Limb (tissue), 2 donors: ENCODE data around the gene EDRF1.

Experiments used
- DNase-seq, 2 donors: peaks; one replicate each; pipeline ENCODE4 v3.0.0-alpha.2; 2016; ENCODE audit errors: extremely low spot score in 2 of 2

The EDRF1 gene

DNA sequence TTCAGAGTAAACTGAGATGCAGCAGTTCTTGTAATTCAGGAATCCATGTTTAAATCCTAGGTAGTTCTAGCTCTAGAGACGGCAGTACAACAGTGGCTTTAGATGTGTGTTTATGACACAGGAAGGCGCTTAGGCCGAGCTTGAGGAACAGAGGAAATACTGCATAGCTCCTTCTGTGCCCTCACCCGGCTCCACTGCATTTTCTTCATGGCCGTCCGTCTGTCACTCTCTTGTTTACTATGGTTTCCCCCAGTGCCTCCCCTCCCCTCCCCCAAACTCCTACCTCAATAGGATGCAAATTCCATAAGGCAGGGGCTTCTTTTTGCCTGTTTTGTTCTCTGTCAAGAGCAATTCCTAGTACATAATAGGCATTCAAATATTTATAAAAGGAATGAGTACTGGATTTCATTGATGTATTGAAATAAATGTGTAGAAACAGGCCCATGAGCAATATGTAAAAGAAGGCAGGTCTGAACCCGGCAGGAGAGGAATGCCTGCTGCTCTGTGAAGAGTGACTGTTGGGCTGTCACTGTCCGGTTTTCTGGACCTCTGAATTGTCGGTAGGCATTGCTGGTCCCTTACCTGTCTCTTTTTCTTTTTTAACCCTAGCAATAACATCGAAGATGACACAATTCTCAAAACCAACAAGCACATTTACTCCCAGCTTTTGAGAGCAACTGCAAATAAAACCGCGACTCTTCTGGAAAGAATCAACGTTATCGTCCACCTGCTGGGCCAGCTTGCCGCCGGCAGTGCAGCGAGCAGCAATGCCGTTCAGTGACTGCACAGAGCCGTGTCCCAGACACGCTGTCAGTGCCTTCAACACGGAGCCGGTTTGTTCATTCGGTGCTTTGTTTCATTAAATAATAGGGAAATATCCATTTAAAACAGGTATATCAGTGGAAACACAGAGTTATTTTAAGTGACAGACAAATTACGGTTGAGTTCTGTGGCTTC is 43.5 kb downstream of the EDRF1 start:
- no peak for DNase-seq

DNA sequence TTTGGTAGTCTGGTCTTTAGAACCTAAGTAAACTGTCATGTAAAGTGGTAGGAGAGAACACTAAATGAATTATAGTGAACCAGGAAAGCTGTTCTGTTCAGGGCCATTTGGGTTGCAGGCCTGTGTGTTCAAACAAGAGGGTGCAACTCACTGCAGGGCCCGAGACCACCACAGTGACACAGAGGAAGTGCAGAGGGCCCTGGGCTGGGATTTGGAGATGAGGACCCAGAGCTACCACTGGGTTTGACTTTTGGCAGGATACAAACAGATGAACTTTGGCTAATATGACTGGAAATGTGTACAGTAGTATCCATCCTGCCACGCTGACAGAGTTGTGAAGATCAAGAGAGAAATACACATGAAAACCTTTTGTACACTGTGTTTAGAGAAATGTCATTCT is 46.3 kb downstream of the EDRF1 start:
- no peak for DNase-seq

DNA sequence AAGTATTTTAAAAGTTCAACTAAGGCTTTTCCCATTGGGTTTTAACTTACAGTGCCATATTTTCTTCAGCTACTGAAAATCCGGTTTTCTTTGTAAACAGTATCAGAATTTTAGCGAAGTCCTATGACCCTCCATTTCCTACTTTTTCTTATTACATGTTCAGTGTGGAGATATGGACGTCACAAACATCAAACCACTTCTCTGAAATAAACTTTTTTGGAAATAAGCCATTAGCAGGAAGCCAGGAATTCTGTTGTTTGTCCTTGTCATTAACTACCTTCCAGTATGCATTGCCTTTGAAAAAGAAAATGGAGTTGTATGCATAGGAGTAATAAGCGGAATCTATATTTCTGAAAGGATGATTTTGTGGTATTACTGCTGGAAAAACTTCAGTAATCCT is 47.0 kb downstream of the EDRF1 start:
- DNase-seq: no peak

DNA sequence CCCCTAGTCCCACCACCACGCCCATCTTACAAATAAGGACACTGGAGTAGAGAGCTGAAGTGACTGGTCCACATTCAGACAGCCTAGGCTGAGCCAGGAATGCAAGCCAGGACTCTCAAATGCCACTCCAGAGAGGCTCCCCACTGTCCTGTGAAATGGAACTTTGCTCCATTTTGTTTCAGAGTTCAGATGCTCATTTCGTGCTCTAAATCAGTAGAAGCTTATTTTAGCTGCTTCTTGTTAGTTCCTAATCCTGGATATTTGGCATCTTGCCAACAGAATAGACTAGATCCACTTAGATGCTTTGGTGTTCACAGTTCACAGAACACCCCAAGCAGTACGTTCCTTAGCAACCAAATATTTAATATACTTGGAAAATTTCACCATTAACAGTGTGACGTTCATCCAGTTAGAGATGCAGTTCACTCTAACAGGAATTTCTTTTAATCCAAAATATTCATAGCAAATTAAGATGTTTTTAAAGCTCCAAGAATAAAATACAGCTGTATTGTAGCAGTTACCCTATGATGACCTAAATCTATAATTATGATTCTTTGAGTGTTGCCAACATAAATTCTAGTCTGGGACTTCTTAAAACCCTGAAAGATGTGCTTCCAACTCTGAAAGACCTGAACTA is 48.8 kb downstream of the EDRF1 start:
- DNase-seq: peak in 1 of 2 donors; percentile 89

DNA sequence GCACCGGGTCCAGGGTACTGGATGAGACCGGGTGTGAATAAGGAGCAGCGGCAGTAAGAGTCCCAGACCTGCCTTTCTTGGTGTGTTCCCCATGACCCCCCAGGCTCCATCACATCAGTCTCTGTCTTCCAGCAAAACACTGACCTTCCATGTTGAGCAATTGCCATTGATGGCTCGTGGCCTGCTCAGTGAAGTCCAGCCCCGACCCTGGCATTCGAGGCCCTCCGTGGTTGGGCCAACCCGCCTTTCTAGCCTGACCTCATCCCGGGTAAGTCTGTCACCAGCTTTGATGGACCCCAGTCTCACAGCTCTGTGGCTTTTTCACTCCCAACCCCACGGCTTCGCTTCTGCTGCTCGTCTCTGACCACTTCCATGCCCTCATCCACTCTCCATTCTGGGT is 49.7 kb downstream of the EDRF1 start:
- no peak for DNase-seq

DNA sequence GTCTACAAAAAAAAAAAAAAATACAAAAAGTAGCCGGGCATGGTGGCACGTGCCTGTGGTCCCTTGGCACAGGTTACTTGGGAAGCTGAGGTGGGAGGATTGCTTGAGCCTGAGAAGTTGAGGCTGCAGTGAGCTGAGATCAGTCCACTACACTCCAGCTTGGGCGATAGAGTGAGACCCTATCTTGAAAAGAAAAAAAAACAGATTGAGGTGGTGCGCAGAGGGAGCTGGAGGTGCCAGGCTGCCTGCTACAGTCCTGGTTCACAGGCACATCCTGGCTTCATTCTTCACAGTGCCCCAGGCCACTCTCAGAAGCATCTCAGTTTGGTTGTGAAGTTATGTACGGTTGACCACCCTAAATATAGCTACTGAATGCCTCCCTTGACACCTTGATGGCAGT is 51.3 kb downstream of the EDRF1 start:
- no peak for DNase-seq

DNA sequence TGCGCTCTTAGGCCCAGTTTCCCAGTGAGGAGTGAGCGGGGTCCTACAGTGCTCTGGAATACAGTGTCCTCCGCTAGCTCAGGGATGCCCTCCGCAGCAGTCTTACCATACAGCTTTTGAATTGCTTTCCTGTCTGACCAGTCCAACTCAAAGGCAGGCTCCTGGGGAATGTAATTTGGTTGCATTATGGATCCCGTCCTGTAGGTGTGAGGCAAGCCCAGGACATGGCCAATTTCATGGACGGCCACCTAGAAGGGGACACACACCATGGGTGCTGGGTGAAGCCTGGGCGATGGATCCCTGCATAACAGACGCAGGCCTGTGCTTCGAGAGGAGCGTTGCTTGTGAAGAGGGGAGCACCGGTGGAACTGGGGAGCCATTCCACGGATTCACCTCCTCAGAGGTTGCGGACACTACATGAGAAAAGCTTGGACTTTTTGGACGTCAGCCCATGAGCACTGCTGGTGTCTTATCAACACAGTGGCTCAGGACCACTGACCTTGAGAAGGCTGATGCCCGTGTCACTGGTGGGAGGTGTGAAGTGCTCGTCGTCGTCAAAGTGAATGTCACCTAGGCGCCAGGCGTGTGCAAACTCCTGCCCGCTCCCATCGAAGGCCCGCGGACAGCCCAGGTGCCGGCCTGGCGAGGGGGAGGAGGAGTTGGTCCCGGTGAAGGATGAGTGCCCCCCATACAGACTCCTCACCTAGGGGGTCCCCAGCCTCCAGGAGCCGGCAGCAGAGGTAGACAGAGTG is 52.8 kb downstream of the EDRF1 start:
- DNase-seq: no peak

DNA sequence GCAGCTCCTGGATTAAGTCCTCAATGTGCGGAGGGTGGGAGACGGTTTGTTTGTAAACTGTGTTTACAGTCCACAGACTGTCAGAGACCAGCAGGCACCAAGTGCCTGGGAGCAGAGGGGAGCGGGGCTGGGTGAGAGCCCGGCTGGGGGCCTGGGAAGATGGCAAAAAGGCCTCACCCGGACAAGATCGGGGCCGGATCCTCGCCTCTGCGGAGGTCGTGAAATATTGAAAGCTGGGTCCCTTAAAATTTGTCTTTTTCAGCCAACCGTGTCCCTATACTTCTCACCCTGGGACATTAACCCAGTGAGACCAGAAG is 53.3 kb downstream of the EDRF1 start:
- no peak for DNase-seq

DNA sequence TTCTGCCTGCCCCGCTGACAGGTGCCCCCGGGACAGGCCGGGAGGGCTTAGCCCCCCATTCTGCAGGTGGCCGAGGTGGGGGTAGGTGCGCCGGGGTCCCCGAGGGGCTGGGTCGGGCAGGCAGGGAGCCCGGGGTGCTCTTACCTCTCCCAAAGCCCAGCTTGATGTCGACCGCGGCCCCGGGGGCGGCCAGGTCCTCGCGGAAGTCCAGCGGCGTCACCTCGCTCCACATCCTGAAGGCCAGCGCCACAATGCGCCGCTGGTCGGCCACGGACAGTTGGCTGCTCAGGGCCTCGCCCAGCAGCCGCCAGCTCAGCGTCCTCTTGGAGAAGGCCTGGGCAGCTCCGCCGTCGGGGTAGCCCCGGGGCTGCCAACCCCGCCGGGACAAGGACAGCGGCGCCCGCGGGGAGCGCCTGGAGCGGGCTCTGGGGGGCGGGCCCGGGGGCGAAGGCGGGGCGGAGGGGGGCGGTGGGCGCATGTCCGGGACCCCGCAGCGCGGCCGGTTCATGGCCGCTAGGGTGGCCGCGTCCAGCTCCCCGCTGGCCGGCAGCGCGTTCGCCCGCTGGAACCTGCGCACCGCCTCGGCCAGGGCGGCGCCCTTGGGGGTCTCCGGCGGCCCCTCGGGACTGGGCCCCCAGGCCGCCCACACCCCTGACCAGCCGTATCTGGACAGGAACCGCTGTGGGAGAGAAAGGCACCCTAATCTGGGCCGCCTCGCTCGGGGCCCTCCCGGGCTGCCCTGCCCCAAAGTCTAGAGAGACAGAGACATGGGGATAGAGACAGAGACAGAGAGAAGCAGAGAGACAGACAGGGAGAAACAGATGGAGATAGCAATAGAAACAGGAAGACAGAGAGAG is 54.4 kb downstream of the EDRF1 start:
- DNase-seq: no peak

DNA sequence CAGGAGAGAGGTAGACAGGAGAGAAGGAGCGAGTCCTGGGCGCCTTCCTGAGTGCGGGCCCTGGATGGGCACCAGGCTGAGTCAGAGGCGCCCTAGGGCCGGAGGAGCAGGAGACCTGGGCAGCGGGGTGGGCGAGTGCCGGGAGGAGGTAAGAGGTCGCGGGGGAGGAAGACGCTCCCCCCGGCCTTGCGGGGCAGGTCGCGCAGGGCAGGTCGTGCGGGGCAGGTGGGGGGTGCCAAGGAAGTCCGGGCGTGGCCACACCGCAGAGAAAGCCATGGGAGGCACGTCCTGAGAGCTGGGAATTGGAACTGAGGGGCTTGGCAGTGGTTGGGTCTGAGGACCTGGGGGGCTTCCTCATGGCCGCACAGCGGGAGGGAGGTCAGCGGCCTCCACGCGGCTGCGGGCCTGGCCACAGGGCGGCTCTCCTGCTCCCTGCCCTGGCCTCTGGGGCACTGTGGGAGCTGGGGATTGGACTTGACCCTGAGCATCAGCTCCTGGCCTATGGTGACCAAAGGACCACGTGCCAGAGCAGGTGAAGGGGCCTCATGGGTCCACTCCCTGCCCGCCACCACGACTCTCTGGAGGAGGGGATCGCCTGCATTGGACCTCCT is 55.2 kb downstream of the EDRF1 start:
- DNase-seq: no peak

- DNase-seq: no peak
Measured at GRCh38 chr10:125775491-125776106, 56.1 kb downstream of the EDRF1 start, which contains the start of gene MMP21. Gene MMP21, minus strand, starts transcription at chr10:125775821. Its CDS starts 0 bp downstream, at chr10:125775821.

DNA sequence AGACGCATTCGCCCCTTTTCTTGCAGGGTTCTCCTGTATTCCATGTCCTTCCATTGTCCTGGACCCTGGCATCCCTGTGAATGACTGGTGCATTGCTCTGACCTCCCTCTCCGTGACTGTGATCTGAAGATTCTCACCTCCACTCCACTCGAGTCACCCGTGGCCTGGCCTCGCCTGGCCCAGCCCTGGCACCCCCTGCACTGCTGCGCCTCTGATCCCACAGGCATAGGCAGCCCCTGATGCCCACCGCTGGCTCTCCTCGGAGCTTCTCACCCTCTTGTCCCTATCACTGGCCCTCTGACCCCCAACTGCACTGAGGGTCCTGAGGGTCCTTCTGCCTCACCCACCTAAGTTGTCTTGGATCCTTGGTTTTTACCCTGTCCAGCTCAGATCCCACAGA is 58.3 kb downstream of the EDRF1 start:
- no peak for DNase-seq

DNA sequence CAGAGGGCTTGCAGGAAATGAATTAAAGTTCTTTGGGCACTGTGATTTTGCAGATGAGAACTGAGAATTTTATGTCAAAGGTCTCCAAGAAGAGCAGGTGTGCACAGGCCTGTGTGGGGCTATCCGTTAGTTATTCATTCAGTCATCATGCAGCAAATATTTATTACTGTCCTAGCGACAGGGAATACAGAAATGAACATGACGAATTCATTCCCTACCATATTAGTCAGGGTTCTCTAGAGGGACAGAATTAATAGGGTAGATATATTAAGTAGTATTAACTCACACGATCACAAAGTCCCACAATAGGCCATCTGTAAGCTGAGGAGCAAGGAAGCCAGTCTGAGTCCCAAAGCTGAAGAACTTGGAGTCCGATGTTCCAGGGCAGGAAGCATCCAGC is 59.0 kb downstream of the EDRF1 start:
- no peak for DNase-seq

- no peak for DNase-seq
Measured at GRCh38 chr10:125779403-125780327, 60.2 kb downstream of the EDRF1 start.

GRCh38 chr10:125781374-125781773 is 61.9 kb downstream of the EDRF1 start:
- no peak for DNase-seq

DNA sequence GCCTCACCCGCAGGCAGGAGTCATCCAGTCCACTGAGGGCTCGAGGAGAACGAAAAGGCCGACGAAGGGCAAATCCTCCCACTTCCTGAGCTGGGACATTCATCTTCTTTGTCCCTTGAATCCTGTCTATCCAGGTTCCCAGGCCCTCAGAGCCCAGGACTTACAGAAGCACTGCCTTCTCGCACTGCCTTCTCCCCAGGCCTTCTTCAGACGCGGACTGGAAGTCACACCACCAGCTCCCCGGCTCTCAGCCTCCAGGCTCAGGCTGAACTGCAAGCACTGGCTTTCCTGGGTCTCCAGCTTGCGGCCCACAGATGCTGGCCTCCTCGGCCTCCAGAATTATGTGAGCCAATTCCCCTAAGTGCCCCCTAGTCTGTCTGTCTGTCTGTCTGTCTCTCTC is 62.5 kb downstream of the EDRF1 start:
- DNase-seq: no peak

DNA sequence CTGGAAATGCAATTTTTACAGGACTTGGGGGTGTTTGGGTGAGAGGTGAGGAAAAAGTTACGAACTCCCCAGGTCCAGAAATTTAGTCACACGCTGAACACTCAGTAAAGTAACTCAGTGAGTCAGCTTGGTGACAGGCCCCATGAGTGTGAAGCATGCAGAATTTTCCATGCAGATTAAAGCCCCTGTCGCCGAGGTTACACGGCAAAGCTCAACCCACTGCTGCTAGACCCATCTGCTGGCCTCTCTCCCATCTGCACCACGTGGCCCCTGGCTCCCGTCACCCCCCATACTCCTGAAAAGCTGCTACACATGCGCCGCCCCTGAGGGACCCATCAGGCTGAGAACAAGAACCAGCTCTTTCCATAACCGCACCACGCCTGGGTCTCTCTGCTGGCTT is 63.1 kb downstream of the EDRF1 start:
- peak; percentile 15 to 62 for DNase-seq

DNA sequence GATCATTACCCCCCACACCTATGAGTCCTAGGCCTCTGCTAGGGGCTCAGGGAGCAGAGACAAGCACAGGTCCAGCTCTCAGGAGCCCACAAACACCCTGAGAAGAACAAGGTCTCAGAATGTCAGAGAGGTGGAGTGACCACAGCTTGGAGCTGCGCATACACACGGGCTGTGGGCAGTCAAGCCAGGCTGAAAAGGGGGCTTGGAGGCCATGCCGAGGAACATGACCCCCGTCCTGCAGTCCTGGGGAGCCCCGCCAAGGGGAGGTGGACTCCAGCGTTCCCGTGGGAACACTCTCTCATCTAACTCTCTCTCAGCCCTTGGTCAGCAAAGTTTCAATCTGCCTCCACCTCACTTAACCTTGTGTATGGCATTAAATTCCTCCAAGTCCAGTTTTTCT is 63.9 kb downstream of the EDRF1 start:
- DNase-seq: no peak

DNA sequence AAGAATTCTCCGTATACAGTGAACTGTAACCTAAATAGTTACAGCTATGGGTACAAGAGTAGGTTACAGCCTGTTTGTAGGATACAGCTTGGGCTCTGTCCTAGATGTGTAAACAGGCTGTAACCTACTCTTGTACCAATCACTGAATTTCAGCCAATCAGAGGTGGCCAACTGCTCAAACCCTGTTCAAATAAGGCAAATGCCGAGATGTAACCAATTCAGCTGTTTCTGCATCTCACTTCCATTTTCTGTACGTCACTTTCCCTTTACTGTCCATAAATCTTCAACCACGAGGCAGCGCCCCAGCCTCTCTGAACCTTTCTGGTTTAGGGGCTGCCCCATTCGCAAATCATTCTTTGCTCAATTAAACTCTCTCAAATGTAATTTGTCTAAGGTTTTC is 64.4 kb downstream of the EDRF1 start:
- DNase-seq: no peak
